HG03039 (cell line): ENCODE measurements around the gene FAAP100.

ENCODE experiments used
- ATAC-seq: cut with Tn5 transposase; IDR thresholded peaks from one replicate; pipeline ENCODE4 v1.9.1; 2021; ENCODE audit warnings: mild to moderate bottlenecking, moderate library complexity; ENCODE audit not compliant: unreplicated experiment

The FAAP100 gene

GRCh38 chr17:81527591-81528383, 24.4 kb downstream of the FAAP100 start, which contains the start of gene FSCN2:
FSCN2 (plus strand) TSS chr17:81528377; CDS start chr17:81528532, 155 bp downstream.
- no peak for ATAC-seq

- no peak for ATAC-seq
Observed at GRCh38 chr17:81526662-81527571, 25.2 kb downstream of the FAAP100 start.

GRCh38 chr17:81524865-81525159, 27.3 kb downstream of the FAAP100 start:
- ATAC-seq: no peak

GRCh38 chr17:81524039-81524864, 27.9 kb downstream of the FAAP100 start:
- ATAC-seq: no peak

- no peak for ATAC-seq
Observed at GRCh38 chr17:81523402-81524038, 28.6 kb downstream of the FAAP100 start.

- ATAC-seq: no peak
Observed at GRCh38 chr17:81522491-81523401, 29.4 kb downstream of the FAAP100 start.

GRCh38 chr17:81520021-81520901, 31.9 kb downstream of the FAAP100 start:
- ATAC-seq: no peak

- no peak for ATAC-seq
Observed at GRCh38 chr17:81519284-81520020, 32.7 kb downstream of the FAAP100 start.

GRCh38 chr17:81518785-81519283, 33.3 kb downstream of the FAAP100 start:
- no peak for ATAC-seq

GRCh38 chr17:81518113-81518784, 33.9 kb downstream of the FAAP100 start:
- ATAC-seq: no peak

- no peak for ATAC-seq
Observed at GRCh38 chr17:81517339-81518112, 34.6 kb downstream of the FAAP100 start.

GRCh38 chr17:81517009-81517338, 35.2 kb downstream of the FAAP100 start:
- no peak for ATAC-seq

GRCh38 chr17:81516439-81516838, 35.7 kb downstream of the FAAP100 start:
- ATAC-seq: no peak

GRCh38 chr17:81515530-81516041, 36.6 kb downstream of the FAAP100 start:
- no peak for ATAC-seq

- ATAC-seq: no peak
Observed at GRCh38 chr17:81514739-81515529, 37.2 kb downstream of the FAAP100 start.

- ATAC-seq: no peak
Observed at GRCh38 chr17:81514489-81514738, 37.7 kb downstream of the FAAP100 start.
